Stimulated activated CD4-positive, alpha-beta T cell treated with anti-CD3 and anti-CD28 coated beads, Interleukin-1b, Interleukin-23, amount 100 ng/mL, for 1 hour (primary cell): ENCODE results near the gene RNF130.

Experiments
- DNase-seq, 2 donors: peaks; one replicate each; pipeline ENCODE4 v3.0.0-alpha.2; 2020; ENCODE audit warnings: low read depth in 2 of 2

Gene RNF130

DNA sequence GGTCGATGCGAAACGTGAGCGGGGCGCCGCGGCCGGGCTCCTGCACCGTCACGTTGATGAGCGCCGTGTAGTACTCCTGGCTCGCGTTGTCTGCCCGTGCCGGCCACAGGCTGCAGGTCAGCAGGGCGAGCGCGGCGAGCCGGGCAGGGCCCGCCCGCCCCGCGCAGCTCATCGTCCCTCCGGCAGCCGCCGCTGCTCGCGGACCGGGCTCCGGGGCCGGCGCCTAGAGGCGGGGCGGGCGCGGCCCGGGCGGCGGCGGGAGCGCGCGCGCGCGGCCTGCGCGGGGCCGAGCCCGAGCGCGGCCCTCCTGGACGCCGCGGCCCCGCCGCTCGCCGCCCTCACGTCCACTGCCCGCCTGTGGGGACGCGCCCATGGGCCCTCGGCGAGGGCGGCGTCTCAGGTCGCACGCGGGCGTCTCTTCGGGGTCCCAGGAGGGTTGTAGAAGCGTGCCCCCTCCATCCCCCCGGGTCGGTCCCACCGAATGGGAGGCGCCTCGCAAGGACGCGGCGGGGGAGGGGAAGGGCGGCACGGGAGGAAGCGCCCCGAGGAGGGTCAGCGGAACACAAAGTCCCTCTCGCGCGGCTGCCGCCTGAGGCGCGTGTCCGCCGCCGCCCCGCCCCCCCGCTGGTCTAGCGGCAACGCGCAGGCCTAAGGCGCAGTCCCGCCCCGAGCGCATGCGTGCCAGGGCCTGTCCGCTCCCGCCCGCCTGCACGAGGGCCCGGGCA, at the start of gene RNF130:
Gene RNF130 (minus strand): TSS at position 229 of the 725 bp plus-strand sequence. CDS start 57 bp downstream, at position 172.
- peak; percentile 67 to 80 for DNase-seq

DNA sequence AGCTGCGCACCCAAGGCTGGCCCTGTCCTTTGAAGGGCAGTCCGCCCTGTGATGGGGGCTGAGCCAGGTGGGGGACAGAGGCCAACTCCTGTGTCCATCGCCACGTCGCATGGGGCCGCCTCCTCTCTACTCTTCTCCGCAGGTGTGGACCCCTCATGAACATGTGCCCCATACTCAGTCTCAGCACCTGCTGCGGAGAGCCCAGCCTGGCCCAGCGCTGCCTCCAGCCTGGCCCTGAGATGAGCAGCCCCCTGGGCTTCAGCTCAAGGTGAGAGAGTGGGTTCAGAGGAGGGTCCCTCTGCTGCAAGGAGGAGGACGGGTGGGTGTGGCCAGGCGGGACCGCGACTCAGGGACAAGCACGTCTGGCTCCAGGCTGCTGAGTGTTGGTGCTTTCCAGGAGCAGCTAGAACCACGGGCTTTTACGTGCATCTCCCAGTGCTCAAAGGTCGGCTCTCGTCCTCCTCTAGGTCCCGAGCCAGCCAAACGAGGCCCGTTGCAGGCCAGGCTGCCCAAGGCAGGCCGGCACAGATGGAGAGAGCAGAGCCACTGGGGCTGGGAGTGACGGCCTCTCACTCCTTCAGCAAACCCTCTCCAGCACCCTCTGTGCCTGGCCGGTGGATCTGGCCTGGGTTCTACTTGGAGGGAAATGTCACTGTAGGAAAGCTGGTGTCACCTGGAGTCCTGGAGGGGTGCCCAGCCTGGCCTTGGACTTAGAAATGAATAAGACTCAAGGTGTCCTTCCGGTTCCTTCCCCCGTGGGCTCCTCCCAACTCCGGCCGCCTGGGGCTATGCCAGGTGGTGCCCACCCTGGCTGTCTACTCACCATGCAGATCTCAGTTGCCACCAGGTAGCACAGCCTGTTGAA, 48.9 kb upstream of the RNF130 start:
- no peak for DNase-seq

DNA sequence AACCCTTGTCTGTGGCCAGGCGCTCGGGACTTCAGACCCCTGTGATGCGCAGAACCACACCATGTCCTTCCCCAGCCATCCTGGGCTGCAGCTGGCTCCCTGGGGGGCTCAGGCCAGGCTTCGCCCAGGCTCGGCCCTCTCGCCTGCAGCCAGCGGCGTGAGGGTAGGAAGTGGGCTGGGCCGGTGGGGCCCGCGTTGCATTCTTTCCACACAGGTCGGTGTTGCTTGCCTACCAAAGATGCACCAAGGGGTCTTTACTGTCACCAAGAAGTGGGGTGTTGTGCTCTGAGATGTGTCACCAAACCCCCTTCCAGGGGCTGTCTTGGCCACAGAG, 48.3 kb upstream of the RNF130 start:
- DNase-seq: no peak

DNA sequence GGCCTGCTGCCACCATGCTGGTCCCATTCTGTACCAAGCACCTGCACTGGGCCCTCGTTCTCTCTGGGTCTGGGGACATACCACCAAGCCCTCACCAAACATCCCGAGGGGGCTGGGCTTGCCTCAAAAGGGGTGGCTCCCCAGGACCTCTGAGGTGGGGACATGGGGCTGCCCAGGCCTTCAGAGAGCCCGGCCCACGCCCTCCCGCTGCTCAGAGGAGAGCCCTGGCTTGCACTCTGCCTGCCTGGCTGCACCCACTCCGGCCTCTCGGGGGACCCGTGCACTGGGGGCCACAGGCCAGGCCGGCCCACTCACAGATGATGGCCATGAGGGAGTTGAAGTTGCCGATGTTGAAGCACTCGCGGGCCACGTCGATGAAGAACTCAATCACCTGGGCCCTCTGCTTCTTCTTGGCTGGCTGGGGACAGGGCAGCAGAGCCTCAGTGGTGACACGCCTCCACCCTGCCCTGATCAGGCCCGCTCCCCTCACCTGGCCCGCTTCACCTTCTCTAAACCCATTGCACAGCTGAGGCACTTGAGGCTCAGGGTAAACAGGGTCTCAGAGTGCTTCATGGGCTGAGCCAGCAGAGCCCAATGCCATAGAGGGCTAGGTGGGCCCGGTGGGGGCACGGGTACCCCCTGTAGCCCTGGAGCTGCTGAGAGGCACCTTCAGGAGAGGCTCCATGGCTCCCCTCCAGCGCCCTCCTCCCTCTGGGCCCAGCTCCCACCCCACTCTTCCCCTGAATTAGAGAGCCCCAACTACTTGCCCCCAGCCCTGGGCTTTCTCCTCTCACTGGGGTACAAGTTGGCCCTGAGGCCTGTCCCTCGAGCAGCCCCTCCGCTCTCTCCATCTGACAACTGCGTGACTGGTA, 47.7 kb upstream of the RNF130 start:
- no peak for DNase-seq

- DNase-seq: no peak
Observed at GRCh38 chr5:180118391-180118791, 46.8 kb upstream of the RNF130 start.

- DNase-seq: no peak
Observed at GRCh38 chr5:180117000-180117725, 45.6 kb upstream of the RNF130 start.

- no peak for DNase-seq
Observed at GRCh38 chr5:180116077-180116999, 44.8 kb upstream of the RNF130 start.

DNA sequence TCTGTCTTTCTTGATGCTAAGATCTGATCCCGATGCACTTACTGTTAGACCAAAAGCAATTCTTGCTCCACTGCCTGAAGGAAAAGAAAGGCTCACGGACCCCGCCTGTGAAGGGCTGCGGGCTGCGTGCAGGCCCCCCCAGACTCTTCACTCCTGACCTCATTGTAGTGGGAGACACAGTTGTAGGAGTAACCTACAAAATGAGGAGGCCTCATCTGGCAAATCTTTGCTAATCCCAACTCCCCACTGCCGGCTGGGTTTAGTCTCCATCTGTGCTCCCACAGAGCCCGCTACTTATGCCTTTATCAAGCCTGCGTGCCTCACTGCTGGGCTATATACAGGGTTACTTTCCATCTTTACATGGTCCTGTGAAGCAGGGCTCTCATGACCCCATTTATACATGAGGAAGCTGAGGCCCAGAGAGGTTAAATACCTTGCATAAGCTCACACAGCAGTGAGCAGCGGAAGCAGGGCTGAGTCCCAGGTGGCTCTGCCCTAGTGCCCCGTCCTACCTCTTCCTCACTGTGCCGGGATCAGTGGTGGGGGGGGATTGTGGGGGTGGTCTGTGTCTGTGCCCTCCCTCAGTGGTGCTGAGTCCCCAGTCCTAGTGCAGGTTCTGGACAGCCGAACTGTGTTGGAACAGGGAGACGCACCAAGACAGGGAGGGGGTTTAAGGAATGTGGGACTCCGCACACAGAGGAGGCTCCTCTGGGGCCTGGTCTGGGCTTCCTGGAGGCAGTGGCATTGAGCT, 43.9 kb upstream of the RNF130 start:
- DNase-seq: no peak

GRCh38 chr5:180114304-180115003, 42.9 kb upstream of the RNF130 start:
- DNase-seq: no peak

- DNase-seq: no peak
Observed at GRCh38 chr5:180113660-180114303, 42.2 kb upstream of the RNF130 start.

DNA sequence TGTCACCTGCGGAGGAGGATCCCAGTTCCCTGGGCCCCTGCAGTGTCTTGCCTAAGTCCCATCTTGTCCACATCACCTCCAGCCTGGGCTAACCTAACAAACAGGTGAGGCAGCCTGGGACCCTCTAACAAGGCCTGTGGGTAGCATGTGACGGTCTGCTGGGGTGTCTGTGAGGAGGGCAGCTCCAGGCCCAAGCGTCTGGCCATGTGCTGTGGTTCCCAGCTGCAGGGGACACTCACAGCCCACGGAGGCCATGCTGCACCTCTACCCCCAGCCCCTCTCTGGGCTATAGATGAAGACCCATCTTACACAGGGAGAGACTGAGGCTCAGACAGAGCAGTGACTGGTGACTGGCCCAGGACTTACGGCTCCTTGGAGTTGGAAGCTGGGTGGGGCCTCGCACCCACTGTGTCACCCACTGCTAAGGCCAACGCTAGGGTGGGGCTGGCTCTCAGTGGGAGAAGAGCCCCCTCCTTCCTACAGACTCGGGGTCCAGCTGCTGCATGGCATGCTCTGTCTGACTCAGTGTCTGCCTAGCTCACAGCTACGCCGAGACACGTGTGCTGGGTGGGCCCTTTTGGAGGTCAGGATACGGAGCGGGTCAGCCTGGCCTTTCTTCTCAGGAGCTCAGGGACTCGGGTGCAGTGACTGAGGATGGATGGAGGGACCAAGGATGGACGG, 40.8 kb upstream of the RNF130 start:
- no peak for DNase-seq

DNA sequence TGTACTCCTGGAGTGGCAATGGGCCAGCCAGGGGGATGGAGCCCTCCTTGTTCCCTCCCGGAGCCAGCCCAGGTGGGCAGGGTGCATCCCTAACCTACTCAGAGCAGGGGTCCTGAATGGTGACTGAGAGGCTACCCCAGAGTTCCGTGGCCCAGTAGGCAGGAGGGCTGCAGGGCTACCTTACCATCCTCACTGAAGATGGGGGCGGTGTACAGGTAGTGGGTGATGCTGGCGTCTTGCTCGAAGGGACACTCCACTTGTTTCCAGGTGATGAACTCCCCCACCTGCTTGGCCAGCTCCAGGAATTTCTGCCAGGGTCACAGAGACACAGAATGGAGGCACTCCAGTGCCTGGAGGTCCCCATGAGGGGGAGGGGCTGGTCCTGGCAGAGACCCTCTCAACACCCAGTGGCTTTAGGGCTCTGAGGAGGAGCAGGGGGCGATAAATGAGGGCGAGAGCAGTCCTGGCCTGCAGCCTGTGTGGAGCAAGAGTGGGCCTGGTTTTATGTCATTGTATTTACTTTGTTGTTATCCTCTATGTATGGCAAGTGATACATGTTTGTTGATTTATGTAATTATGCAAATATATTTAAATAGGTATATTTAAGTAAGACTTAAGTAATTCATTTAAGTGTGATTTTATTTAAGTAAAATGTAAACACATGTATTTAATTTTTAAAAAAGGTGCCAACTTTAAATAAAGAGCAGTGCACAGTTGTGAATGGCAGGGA, 39.9 kb upstream of the RNF130 start:
- DNase-seq: no peak

DNA sequence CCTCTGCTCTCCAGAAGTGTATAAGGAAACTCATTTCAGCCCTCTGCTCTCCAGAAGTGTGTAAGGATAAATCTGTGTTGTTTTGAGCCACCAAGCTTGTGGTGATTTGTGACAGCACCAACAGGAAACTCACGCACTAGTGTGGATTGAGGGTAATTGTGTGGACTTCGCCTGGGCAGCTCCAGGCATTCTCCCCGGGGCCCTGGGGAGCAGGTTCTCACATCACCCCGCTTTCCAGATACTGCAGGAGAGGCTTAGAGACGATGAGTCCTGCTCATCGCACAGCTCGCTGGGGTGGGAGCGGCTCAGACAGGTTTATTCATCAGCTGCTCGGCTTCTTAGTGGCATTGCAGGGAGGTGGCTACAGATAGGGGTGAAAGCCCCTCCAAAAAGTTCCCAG, 38.4 kb upstream of the RNF130 start:
- DNase-seq: no peak

DNA sequence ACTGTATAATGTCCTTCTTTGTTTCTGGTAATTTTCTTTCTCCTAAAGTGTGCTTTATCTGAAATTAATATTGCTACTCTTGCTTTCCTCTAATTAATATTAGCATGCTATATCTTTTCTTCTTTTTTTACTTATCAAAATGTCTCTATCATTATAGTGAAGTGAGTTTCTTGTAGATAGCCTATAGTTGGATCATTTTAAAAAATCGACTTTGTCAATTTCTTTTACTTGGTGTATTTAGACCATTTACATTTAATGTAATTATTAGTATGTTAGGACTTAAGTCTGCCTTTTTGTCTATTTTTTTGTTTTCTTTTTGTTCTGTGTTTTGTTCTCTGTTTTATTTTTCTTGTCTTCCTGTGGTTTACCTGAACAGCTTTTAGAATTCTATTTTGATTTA, 35.4 kb upstream of the RNF130 start:
- no peak for DNase-seq

DNA sequence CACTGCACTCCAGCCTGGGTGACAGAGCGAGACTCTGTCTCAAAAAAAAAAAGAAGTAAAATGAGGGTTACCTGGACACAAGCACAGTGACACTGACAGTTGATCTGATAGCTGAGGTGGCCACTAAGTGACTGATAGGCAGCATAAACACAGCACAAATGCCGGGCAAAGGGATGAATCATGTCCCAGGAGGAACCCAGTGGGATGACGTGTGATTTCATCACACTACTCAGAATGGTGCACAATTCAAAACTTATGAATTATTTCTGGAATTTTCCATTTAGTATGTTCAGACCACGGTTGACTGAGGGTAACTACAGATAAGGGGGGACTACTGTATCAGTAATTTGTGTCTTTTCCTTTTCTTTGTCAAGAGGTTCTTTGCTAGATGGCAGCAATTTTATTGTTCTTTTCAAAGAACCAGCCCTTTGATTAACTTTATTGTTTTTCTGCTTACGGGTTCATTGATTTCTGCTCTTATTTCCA, 34.3 kb upstream of the RNF130 start:
- no peak for DNase-seq

GRCh38 chr5:180104168-180104530, 32.6 kb upstream of the RNF130 start:
- no peak for DNase-seq

- no peak for DNase-seq
Observed at GRCh38 chr5:180103487-180104167, 32.1 kb upstream of the RNF130 start.
